Hepatocyte (in vitro differentiated cells): ENCODE data around the gene QRSL1. TPM values are rescaled to one million over a fixed set of nuclear protein-coding genes. Genes with fewer than 3 reads are reported as not detected.

Source experiments
- DNase-seq: peaks from one replicate; pipeline ENCODE4 v3.0.0-alpha.2; 2016; ENCODE audit warnings: low spot score
- H2AFZ ChIP-seq: fragments of 200-600 bp; sonication (generic); 2 replicates; pipeline ENCODE4 v1.6.0; 2016; ENCODE audit warnings: antibody characterized with exemption, mild to moderate bottlenecking
- H3K27ac ChIP-seq: fragments of 200-600 bp; sonication (generic); 2 replicates; pipeline ENCODE4 v1.5.1; 2016; ENCODE audit warnings: mild to moderate bottlenecking
- H3K27me3 ChIP-seq: fragments of 200-600 bp; sonication (generic); 2 replicates; pipeline ENCODE4 v1.6.1; 2016
- H3K36me3 ChIP-seq: fragments of 200-600 bp; sonication (generic); replicated peaks from 2 replicates; pipeline ENCODE4 v1.5.1; 2016; ENCODE audit warnings: low read depth; ENCODE audit not compliant: insufficient read depth
- H3K4me1 ChIP-seq: fragments of 200-600 bp; sonication (generic); 2 replicates; pipeline ENCODE4 v1.5.1; 2016; ENCODE audit warnings: mild to moderate bottlenecking, moderate library complexity; ENCODE audit not compliant: insufficient read depth
- H3K4me2 ChIP-seq: fragments of 200-600 bp; sonication (generic); 2 replicates; pipeline ENCODE4 v1.6.0; 2016
- H3K4me3 ChIP-seq: fragments of 200-600 bp; sonication (generic); 2 replicates; pipeline ENCODE4 v1.5.1; 2016; ENCODE audit warnings: mild to moderate bottlenecking
- H3K79me2 ChIP-seq: fragments of 200-600 bp; sonication (generic); 2 replicates; pipeline ENCODE4 v1.6.0; 2017; ENCODE audit warnings: mild to moderate bottlenecking
- H3K9me2 ChIP-seq: fragments of 200-600 bp; sonication (generic); replicated peaks from 2 replicates; pipeline ENCODE4 v1.6.0; 2017; ENCODE audit warnings: mild to moderate bottlenecking; ENCODE audit not compliant: insufficient read depth
- H3K9me3 ChIP-seq: fragments of 200-600 bp; sonication (generic); 2 replicates; pipeline ENCODE4 v1.5.1; 2016; ENCODE audit warnings: low read depth, mild to moderate bottlenecking
- H4K20me1 ChIP-seq: fragments of 200-600 bp; sonication (generic); 2 replicates; pipeline ENCODE4 v1.6.0; 2016; ENCODE audit warnings: mild to moderate bottlenecking; ENCODE audit not compliant: insufficient read depth, poor library complexity, severe bottlenecking
- CTCF ChIP-seq: fragments of 200-600 bp; sonication (generic); IDR thresholded peaks from 2 replicates; pipeline ENCODE4 v1.5.1; 2016; ENCODE audit warnings: antibody characterized with exemption, mild to moderate bottlenecking; ENCODE audit not compliant: poor library complexity
- EZH2 ChIP-seq: fragments of 200-600 bp; sonication (generic); IDR thresholded peaks from 2 replicates; pipeline ENCODE4 v1.6.1; 2016; ENCODE audit warnings: antibody characterized with exemption, mild to moderate bottlenecking, borderline replicate concordance
- EZH2phosphoT487 ChIP-seq: fragments of 200-600 bp; sonication (generic); IDR thresholded peaks from one replicate; pipeline ENCODE4 v1.6.1; 2018; ENCODE audit warnings: antibody characterized with exemption, mild to moderate bottlenecking, low read depth, moderate library complexity; ENCODE audit not compliant: unreplicated experiment, severe bottlenecking
- WGBS: methylation state at CpG from one replicate; pipeline ENCODE4 v1.1.6; 2016; ENCODE audit warnings: low lambda C conversion rate; ENCODE audit errors: missing lambda C conversion rate; 5-methylcytosine and 5-hydroxymethylcytosine counted together
- polyA plus RNA-seq: library from polyadenylated mRNA; unstranded; fragments of >200 nt; fragmentation: Nextera tagmentation; extraction: Ambion mirVana; gene quantifications from 2 replicates; pipeline ENCODE4 v1.2.1, GENCODE V29; 2016
- total RNA-seq: library from RNA; depleted of rRNA; stranded (reverse); fragments of >200 nt; gene quantifications from 2 replicates; pipeline ENCODE4 v1.2.3, GENCODE V29; 2014

The QRSL1 gene
- total and polyA plus RNA-seq, 2 experiments from 2014 or later = 9.9 to 13.6 TPM

GRCh38 chr6:106614592-106615257, 14.7 kb upstream of the QRSL1 start:
- Histone ChIP-seq H3K4me3 (no peak overlapping the region), H3K27ac (no peak overlapping the region), H2AFZ (no peak overlapping the region), H3K9me3 (no peaks in the 10 kb centered on the region), H3K27me3 (no peaks in the 10 kb centered on the region), H3K36me3 (no peaks in the 10 kb centered on the region), H3K4me1 (peaks cover 4% of the 10 kb centered on the region), H3K79me2 (no peaks in the 10 kb centered on the region), H3K4me2 (no peak overlapping the region), H4K20me1 (no peaks in the 10 kb centered on the region), H3K9me2 (no peaks in the 10 kb centered on the region)
- TF ChIP-seq CTCF (no peak), EZH2 (no peak), EZH2phosphoT487 (no peak)
- no peak for DNase-seq
- WGBS = 64% methylated on average over 3 of the region's 3 CpGs

GRCh38 chr6:106617302-106617701, 12.1 kb upstream of the QRSL1 start:
- TF ChIP-seq EZH2 = no peak
- no peak for TF ChIP-seq EZH2phosphoT487
- TF ChIP-seq CTCF = no peak
- no peak overlapping the region for H3K4me3 ChIP-seq
- DNase-seq = no peak
- no peak overlapping the region for H3K27ac ChIP-seq
- peaks cover 4% of the 10 kb centered on the region for H3K4me1 ChIP-seq
- H3K27me3 ChIP-seq = no peaks in the 10 kb centered on the region
- H3K79me2 ChIP-seq = no peaks in the 10 kb centered on the region
- no peaks in the 10 kb centered on the region for H3K9me3 ChIP-seq
- H2AFZ ChIP-seq = no peak overlapping the region
- no peak overlapping the region for H3K4me2 ChIP-seq
- H3K9me2 ChIP-seq = no peaks in the 10 kb centered on the region
- H3K36me3 ChIP-seq = no peaks in the 10 kb centered on the region
- H4K20me1 ChIP-seq = no peaks in the 10 kb centered on the region

- Histone ChIP-seq H3K79me2 (no peaks in the 10 kb centered on the region), H3K9me3 (no peaks in the 10 kb centered on the region), H3K27me3 (no peaks in the 10 kb centered on the region), H3K4me1 (peaks cover 4% of the 10 kb centered on the region), H3K36me3 (no peaks in the 10 kb centered on the region), H3K4me2 (no peak overlapping the region), H3K27ac (no peak overlapping the region), H3K9me2 (no peaks in the 10 kb centered on the region), H4K20me1 (no peaks in the 10 kb centered on the region), H2AFZ (no peak overlapping the region), H3K4me3 (no peak overlapping the region)
- DNase-seq = no peak
- TF ChIP-seq CTCF (no peak), EZH2 (no peak), EZH2phosphoT487 (no peak)
- WGBS = 87% methylated on average over 1 of the region's 1 CpG
Observed at GRCh38 chr6:106617857-106618256, 11.5 kb upstream of the QRSL1 start.

- Histone ChIP-seq H3K9me3 (no peaks in the 10 kb centered on the region), H3K9me2 (no peaks in the 10 kb centered on the region), H3K4me2 (no peak overlapping the region), H3K36me3 (no peaks in the 10 kb centered on the region), H4K20me1 (no peaks in the 10 kb centered on the region), H3K4me3 (no peak overlapping the region), H3K4me1 (peaks cover 4% of the 10 kb centered on the region), H3K27ac (no peak overlapping the region), H2AFZ (no peak overlapping the region), H3K79me2 (no peaks in the 10 kb centered on the region), H3K27me3 (no peaks in the 10 kb centered on the region)
- 81% methylated on average over 3 of the region's 3 CpGs for WGBS
- TF ChIP-seq EZH2 (no peak), CTCF (no peak), EZH2phosphoT487 (no peak)
- no peak for DNase-seq
Observed at GRCh38 chr6:106618324-106618723, 11.1 kb upstream of the QRSL1 start.
